Natural killer cell treated with Interleukin-12 subunit alpha and Interleukin-12 subunit beta and Interleukin-15 and Interleukin-18, amount 100 ng/mL, for 72 hours (primary cell): ENCODE measurements around the gene TFAP2C. TPM values are rescaled to one million over a fixed set of nuclear protein-coding genes. Genes with fewer than 3 reads are reported as not detected.
"Not testable (repeated sequence)": the region's sequence is repeated elsewhere in the genome, so short reads cannot be mapped to it uniquely, and the experiment has no call there.

ENCODE experiments used
- ATAC-seq, 2 donors: fragments of 150-1000 bp; cut with Tn5 transposase in 1 of 2; sonication (Bioruptor Pico), chemical (Tn5 transposase) in 1 of 2; 2 replicates each; pipeline ENCODE4 v1.10.0; 2021
- DNase-seq: peaks from one replicate; pipeline ENCODE4 v3.0.0; 2022; ENCODE audit warnings: low spot score
- H3K27ac Mint-ChIP-seq, 2 donors: 1 replicate in 1 of 2; 2 replicates in 1 of 2; pipeline ENCODE4 v1.8.0; 2022; ENCODE audit warnings: mixed read lengths in 2 of 2, mild to moderate bottlenecking in 1 of 2, moderate library complexity in 1 of 2
- H3K27me3 Mint-ChIP-seq, 2 donors: 1 replicate in 1 of 2; 2 replicates in 1 of 2; pipeline ENCODE4 v1.8.0; 2022; ENCODE audit warnings: mixed read lengths in 2 of 2
- H3K36me3 Mint-ChIP-seq: one replicate; pipeline ENCODE4 v1.8.0; 2022; ENCODE audit warnings: mixed read lengths
- H3K4me1 Mint-ChIP-seq, 2 donors: 1 replicate in 1 of 2; 2 replicates in 1 of 2; pipeline ENCODE4 v1.8.0; 2022; ENCODE audit warnings: low read depth in 2 of 2, mixed read lengths in 2 of 2, mild to moderate bottlenecking in 1 of 2
- H3K4me3 Mint-ChIP-seq: one replicate; pipeline ENCODE4 v1.8.0; 2022; ENCODE audit warnings: mixed read lengths
- H3K9me3 Mint-ChIP-seq: 2 replicates; pipeline ENCODE4 v1.8.0; 2022; ENCODE audit warnings: mixed read lengths
- total RNA-seq, 2 donors: library from RNA; stranded (reverse); gene quantifications; one replicate each; pipeline ENCODE4 v1.2.3, GENCODE V29; 2022

TFAP2C gene
- total RNA-seq, 2 donors from 2014 or later, result not detected

- DNase-seq (no peak), ATAC-seq (no peak)
- Mint-ChIP-seq H3K27ac (no peak overlapping the region), H3K4me3 (no peak overlapping the region), H3K36me3 (no peaks in the 10 kb centered on the region), H3K27me3 (peaks cover 12 to 19% of the 10 kb centered on the region in 2 donors), H3K9me3 (no peaks in the 10 kb centered on the region), H3K4me1 (no peaks in the 10 kb centered on the region)
Measured at GRCh38 chr20:56646599-56646998, 17.5 kb downstream of the TFAP2C start.

GRCh38 chr20:56653211-56653610 lies 24.1 kb downstream of the TFAP2C start:
- no peak overlapping the region for H3K27ac Mint-ChIP-seq
- no peak for DNase-seq
- no peaks in the 10 kb centered on the region for H3K9me3 Mint-ChIP-seq
- peaks cover 0 to 10% of the 10 kb centered on the region in 2 donors for H3K27me3 Mint-ChIP-seq
- no peak overlapping the region for H3K4me3 Mint-ChIP-seq
- H3K36me3 Mint-ChIP-seq, result no peaks in the 10 kb centered on the region
- H3K4me1 Mint-ChIP-seq, result no peaks in the 10 kb centered on the region
- ATAC-seq, result no peak

- Mint-ChIP-seq H3K27me3 (peaks cover 0 to 10% of the 10 kb centered on the region in 2 donors), H3K9me3 (no peaks in the 10 kb centered on the region), H3K4me1 (no peaks in the 10 kb centered on the region), H3K27ac (no peak overlapping the region), H3K36me3 (no peaks in the 10 kb centered on the region), H3K4me3 (no peak overlapping the region)
- DNase-seq (no peak), ATAC-seq (no peak)
Measured at GRCh38 chr20:56656632-56657031, 27.5 kb downstream of the TFAP2C start.

- H3K27me3 Mint-ChIP-seq, result peaks cover 0 to 10% of the 10 kb centered on the region in 2 donors
- no peaks in the 10 kb centered on the region for H3K4me1 Mint-ChIP-seq
- ATAC-seq (no peak), DNase-seq (no peak)
- no peaks in the 10 kb centered on the region for H3K36me3 Mint-ChIP-seq
- no peak overlapping the region for H3K27ac Mint-ChIP-seq
- no peaks in the 10 kb centered on the region for H3K9me3 Mint-ChIP-seq
- H3K4me3 Mint-ChIP-seq, result no peak overlapping the region
Measured at GRCh38 chr20:56657879-56658278, 28.8 kb downstream of the TFAP2C start.

GRCh38 chr20:56658341-56658947 lies 29.3 kb downstream of the TFAP2C start:
- not testable (repeated sequence) for H3K4me3 Mint-ChIP-seq, H3K27ac Mint-ChIP-seq, ATAC-seq

GRCh38 chr20:56663660-56664059 lies 34.6 kb downstream of the TFAP2C start:
- no peaks in the 10 kb centered on the region for H3K4me1 Mint-ChIP-seq
- no peaks in the 10 kb centered on the region for H3K36me3 Mint-ChIP-seq
- H3K27me3 Mint-ChIP-seq, result no peaks in the 10 kb centered on the region
- no peak overlapping the region for H3K27ac Mint-ChIP-seq
- H3K4me3 Mint-ChIP-seq, result no peak overlapping the region
- no peaks in the 10 kb centered on the region for H3K9me3 Mint-ChIP-seq
- ATAC-seq, result no peak
- DNase-seq, result no peak

More at GRCh38 chr20:56658341-56658947, 29.3 kb downstream of the TFAP2C start:
- H3K4me1 Mint-ChIP-seq, DNase-seq, H3K9me3 Mint-ChIP-seq, H3K36me3 Mint-ChIP-seq: not testable (repeated sequence)
- peaks cover 0 to 10% of the 10 kb centered on the region in 2 donors for H3K27me3 Mint-ChIP-seq

- Mint-ChIP-seq H3K9me3 (no peaks in the 10 kb centered on the region), H3K27ac (no peak overlapping the region), H3K27me3 (no peaks in the 10 kb centered on the region), H3K36me3 (no peaks in the 10 kb centered on the region), H3K4me1 (no peaks in the 10 kb centered on the region), H3K4me3 (no peak overlapping the region)
- DNase-seq, result no peak
- no peak for ATAC-seq
Measured at GRCh38 chr20:56664796-56665195, 35.7 kb downstream of the TFAP2C start.

- Mint-ChIP-seq H3K27ac (no peak overlapping the region), H3K4me1 (no peaks in the 10 kb centered on the region), H3K36me3 (no peaks in the 10 kb centered on the region), H3K4me3 (no peak overlapping the region), H3K27me3 (no peaks in the 10 kb centered on the region), H3K9me3 (no peaks in the 10 kb centered on the region)
- ATAC-seq (no peak), DNase-seq (no peak)
Measured at GRCh38 chr20:56665806-56666205, 36.7 kb downstream of the TFAP2C start.

- ATAC-seq (no peak), DNase-seq (no peak)
- no peaks in the 10 kb centered on the region for H3K36me3 Mint-ChIP-seq
- no peaks in the 10 kb centered on the region for H3K9me3 Mint-ChIP-seq
- H3K4me3 Mint-ChIP-seq, result no peak overlapping the region
- no peaks in the 10 kb centered on the region for H3K4me1 Mint-ChIP-seq
- H3K27ac Mint-ChIP-seq, result no peak overlapping the region
- H3K27me3 Mint-ChIP-seq, result peaks cover 0 to 3% of the 10 kb centered on the region in 2 donors
Measured at GRCh38 chr20:56673450-56673849, 44.3 kb downstream of the TFAP2C start.

GRCh38 chr20:56676001-56676400 lies 46.9 kb downstream of the TFAP2C start:
- no peak for ATAC-seq
- no peaks in the 10 kb centered on the region for H3K36me3 Mint-ChIP-seq
- no peak for DNase-seq
- peaks cover 0 to 3% of the 10 kb centered on the region in 2 donors for H3K27me3 Mint-ChIP-seq
- H3K9me3 Mint-ChIP-seq, result no peaks in the 10 kb centered on the region
- H3K4me3 Mint-ChIP-seq, result no peak overlapping the region
- H3K27ac Mint-ChIP-seq, result no peak overlapping the region
- H3K4me1 Mint-ChIP-seq, result no peaks in the 10 kb centered on the region

- Mint-ChIP-seq H3K27me3 (peaks cover 0 to 3% of the 10 kb centered on the region in 2 donors), H3K4me3 (no peak overlapping the region), H3K9me3 (no peaks in the 10 kb centered on the region), H3K4me1 (no peaks in the 10 kb centered on the region), H3K36me3 (no peaks in the 10 kb centered on the region), H3K27ac (no peak overlapping the region)
- peak in 1 of 2 donors; percentile 17 for ATAC-seq
- DNase-seq, result no peak
Measured at GRCh38 chr20:56676679-56677078, 47.6 kb downstream of the TFAP2C start.

- Mint-ChIP-seq H3K4me1 (no peaks in the 10 kb centered on the region), H3K27me3 (peaks cover 11 to 20% of the 10 kb centered on the region in 2 donors), H3K9me3 (no peaks in the 10 kb centered on the region), H3K36me3 (no peaks in the 10 kb centered on the region), H3K4me3 (no peak overlapping the region), H3K27ac (no peak overlapping the region)
- ATAC-seq, result no peak
- DNase-seq, result no peak
Measured at GRCh38 chr20:56683077-56683865, 54.2 kb downstream of the TFAP2C start.

- Mint-ChIP-seq H3K27ac (no peak overlapping the region), H3K4me3 (no peak overlapping the region), H3K4me1 (no peaks in the 10 kb centered on the region), H3K27me3 (peaks cover 15 to 20% of the 10 kb centered on the region in 2 donors), H3K36me3 (no peaks in the 10 kb centered on the region), H3K9me3 (no peaks in the 10 kb centered on the region)
- ATAC-seq (no peak), DNase-seq (no peak)
Measured at GRCh38 chr20:56685879-56686278, 56.8 kb downstream of the TFAP2C start.

GRCh38 chr20:56687061-56687460 lies 58.0 kb downstream of the TFAP2C start:
- DNase-seq, result no peak
- H3K4me1 Mint-ChIP-seq, result no peaks in the 10 kb centered on the region
- H3K27me3 Mint-ChIP-seq, result peaks cover 15 to 20% of the 10 kb centered on the region in 2 donors
- no peaks in the 10 kb centered on the region for H3K9me3 Mint-ChIP-seq
- H3K36me3 Mint-ChIP-seq, result no peaks in the 10 kb centered on the region
- no peak overlapping the region for H3K27ac Mint-ChIP-seq
- no peak overlapping the region for H3K4me3 Mint-ChIP-seq
- ATAC-seq, result no peak
